ENCODE results near the gene PID1.

The PID1 gene

DNA sequence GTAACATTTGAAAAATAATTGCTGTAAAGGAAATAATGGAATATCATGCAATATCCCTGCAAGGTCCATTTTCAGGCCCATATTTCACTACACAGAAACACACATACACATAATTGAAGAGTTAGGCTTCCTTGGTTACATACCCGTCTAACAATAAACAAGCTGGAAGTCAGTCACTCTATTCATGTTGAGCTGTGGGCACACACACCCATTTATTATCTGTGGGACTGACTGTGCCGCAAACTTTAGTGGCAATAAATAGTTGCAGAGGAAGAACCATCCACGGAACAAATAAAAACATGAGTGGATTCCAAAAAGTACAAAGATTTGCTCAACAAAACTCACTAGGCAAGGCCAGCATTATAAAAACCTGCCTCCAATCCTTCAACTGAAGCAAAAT, 24.8 kb downstream of the PID1 start:
- H3K4me1 Mint-ChIP-seq (ENCODE audit: low read depth), result no peaks in the 10 kb centered on the region

DNA sequence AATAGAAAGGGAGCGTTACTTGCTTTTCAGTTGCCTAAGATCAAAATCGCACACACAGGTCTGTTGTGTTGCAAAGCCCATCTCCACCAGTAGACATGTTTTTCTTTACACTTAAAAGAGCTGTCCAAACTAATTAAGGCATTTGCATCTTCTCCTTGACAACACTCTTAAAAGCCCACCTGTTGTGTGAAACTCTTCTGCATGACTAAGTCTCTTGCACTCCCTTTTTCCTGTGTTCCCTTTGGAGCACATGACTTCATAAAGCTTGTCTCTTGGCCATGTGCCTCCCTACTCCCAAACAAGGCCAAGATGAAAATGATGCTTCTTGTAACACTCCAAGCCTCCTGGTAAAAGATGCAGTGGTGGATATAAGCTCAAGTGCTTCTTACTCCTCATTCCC, 26.1 kb downstream of the PID1 start:
- no peak overlapping the region for H3K27ac Mint-ChIP-seq
- H3K9me3 Mint-ChIP-seq, result peaks cover 15% of the 10 kb centered on the region
- H3K27me3 Mint-ChIP-seq (ENCODE audit: low read depth), result no peaks in the 10 kb centered on the region
- H3K4me3 Mint-ChIP-seq, result no peak overlapping the region
- H3K4me1 Mint-ChIP-seq (ENCODE audit: low read depth), result no peaks in the 10 kb centered on the region
- no peak for DNase-seq (ENCODE audit: low spot score)
- no peaks in the 10 kb centered on the region for H3K36me3 Mint-ChIP-seq (ENCODE audit: low read depth)

More for the DNA sequence above, 24.8 kb downstream of the PID1 start:
- no peak for DNase-seq (ENCODE audit: low spot score)
- Mint-ChIP-seq H3K27me3 (ENCODE audit: low read depth) (no peaks in the 10 kb centered on the region), H3K36me3 (ENCODE audit: low read depth) (no peaks in the 10 kb centered on the region), H3K27ac (no peak overlapping the region), H3K9me3 (peaks cover 14% of the 10 kb centered on the region), H3K4me3 (no peak overlapping the region)

DNA sequence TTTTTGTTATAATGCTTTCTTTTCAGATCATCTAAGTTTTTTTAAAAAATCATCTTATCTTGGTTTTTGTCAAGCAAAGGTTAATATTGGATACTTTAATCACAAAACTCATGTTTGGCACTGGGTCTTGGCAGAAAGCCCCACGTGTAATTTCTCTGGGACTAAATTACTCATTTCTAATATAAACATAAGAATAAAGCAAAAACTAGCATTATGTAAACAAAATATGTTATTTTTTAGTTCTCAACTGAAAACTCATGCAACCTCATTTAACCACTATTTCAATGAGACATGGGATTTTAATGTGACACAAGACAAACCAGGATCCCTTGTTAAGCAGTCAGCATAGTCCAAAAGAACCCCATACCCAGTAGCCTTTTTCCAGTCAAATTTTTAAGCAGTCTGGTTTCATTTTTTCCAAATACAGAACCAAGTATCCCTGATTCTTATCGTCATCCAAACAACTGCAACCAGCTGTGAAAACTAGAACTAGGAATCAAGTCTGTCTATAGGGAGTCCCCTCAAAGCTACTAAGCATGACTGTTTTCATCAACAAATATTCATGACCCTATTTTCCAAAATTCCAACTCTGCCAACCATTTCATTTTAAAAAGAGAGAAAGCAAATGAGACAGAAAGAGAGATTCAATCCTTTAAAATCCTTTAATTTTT, 27.1 kb downstream of the PID1 start:
- Mint-ChIP-seq H3K27me3 (ENCODE audit: low read depth) (no peaks in the 10 kb centered on the region), H3K27ac (no peak overlapping the region), H3K9me3 (peaks cover 15% of the 10 kb centered on the region), H3K36me3 (ENCODE audit: low read depth) (no peaks in the 10 kb centered on the region), H3K4me1 (ENCODE audit: low read depth) (no peaks in the 10 kb centered on the region), H3K4me3 (no peak overlapping the region)
- no peak for DNase-seq (ENCODE audit: low spot score)

DNA sequence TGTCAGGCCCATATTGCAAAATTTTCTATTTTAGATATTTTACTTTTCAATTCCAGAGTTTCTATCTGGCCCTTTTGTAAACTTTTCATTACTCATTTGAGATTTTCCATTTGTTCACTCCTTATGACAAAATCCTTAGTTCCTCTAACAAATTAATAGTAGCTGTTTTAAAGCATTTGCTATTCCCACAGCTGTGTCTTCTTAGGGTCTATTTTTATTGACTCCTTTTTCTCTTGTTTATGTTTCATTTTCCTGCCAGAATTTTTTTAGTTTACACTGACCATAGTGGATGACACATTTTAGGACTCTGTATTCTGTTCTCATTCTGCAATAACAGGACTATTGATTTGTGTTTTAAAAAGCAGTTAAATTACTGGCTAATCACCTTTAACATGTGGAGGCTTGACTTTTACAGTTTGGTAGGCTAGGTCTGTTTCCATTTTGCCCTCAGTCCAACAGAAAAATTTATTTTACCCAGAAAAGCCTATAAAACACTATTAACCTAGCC, 30.0 kb downstream of the PID1 start:
- H3K27ac Mint-ChIP-seq, result no peak overlapping the region
- peaks cover 15% of the 10 kb centered on the region for H3K9me3 Mint-ChIP-seq
- no peaks in the 10 kb centered on the region for H3K27me3 Mint-ChIP-seq (ENCODE audit: low read depth)

DNA sequence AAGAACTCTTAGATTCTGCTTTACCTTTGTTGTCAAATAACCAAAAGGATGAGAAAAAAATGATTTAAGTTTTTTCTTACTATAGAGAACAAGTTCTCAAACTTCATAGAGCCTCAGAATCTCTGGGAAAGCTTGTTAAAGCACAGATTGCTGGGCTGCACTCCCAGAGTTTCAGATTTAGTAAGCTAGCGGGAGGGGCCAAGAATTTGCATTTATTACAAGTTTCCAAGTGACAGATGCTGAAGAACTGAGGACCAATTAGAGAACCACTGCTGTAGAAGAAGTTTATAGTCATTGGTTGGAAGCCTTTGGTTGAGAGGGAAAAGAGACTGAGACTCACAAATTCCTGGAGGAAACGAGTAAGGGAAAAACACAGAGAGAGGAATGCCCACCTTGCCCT, 32.1 kb downstream of the PID1 start:
- Mint-ChIP-seq H3K4me3 (no peak overlapping the region), H3K4me1 (ENCODE audit: low read depth) (no peaks in the 10 kb centered on the region), H3K9me3 (peaks cover 15% of the 10 kb centered on the region), H3K27me3 (ENCODE audit: low read depth) (no peaks in the 10 kb centered on the region), H3K36me3 (ENCODE audit: low read depth) (no peaks in the 10 kb centered on the region), H3K27ac (no peak overlapping the region)
- DNase-seq (ENCODE audit: low spot score), result no peak

More for the DNA sequence above, 30.0 kb downstream of the PID1 start:
- no peaks in the 10 kb centered on the region for H3K4me1 Mint-ChIP-seq (ENCODE audit: low read depth)
- no peak overlapping the region for H3K4me3 Mint-ChIP-seq
- H3K36me3 Mint-ChIP-seq (ENCODE audit: low read depth), result no peaks in the 10 kb centered on the region
- no peak for DNase-seq (ENCODE audit: low spot score)

DNA sequence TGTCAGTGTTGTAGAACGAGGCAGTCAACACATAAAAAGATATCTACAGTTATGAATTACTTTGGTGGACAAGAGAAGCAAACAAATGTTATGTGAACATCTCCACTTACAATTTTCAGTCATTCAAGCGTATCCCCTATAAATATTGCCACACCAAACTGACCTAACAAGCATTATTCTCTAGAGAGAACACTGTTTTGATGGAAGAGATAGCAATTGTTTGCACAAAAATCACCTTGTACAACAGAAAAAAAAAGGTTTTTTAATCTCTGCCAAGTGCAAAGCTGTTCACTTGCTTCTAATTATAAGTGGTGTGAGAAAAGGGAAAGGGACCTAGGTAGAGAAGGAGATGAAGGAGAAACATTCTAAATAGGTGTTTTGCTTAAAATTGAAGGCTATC, 33.8 kb downstream of the PID1 start:
- Mint-ChIP-seq H3K27ac (no peak overlapping the region), H3K4me3 (no peak overlapping the region), H3K27me3 (ENCODE audit: low read depth) (no peaks in the 10 kb centered on the region), H3K9me3 (peaks cover 7% of the 10 kb centered on the region), H3K4me1 (ENCODE audit: low read depth) (no peaks in the 10 kb centered on the region), H3K36me3 (ENCODE audit: low read depth) (no peaks in the 10 kb centered on the region)
- no peak for DNase-seq (ENCODE audit: low spot score)

GRCh38 chr2:229235131-229235914, 35.8 kb downstream of the PID1 start:
- no peak for DNase-seq (ENCODE audit: low spot score)
- no peaks in the 10 kb centered on the region for H3K4me1 Mint-ChIP-seq (ENCODE audit: low read depth)
- no peaks in the 10 kb centered on the region for H3K27me3 Mint-ChIP-seq (ENCODE audit: low read depth)
- no peak overlapping the region for H3K4me3 Mint-ChIP-seq
- H3K9me3 Mint-ChIP-seq, result no peaks in the 10 kb centered on the region
- H3K36me3 Mint-ChIP-seq (ENCODE audit: low read depth), result no peaks in the 10 kb centered on the region
- H3K27ac Mint-ChIP-seq, result no peak overlapping the region

DNA sequence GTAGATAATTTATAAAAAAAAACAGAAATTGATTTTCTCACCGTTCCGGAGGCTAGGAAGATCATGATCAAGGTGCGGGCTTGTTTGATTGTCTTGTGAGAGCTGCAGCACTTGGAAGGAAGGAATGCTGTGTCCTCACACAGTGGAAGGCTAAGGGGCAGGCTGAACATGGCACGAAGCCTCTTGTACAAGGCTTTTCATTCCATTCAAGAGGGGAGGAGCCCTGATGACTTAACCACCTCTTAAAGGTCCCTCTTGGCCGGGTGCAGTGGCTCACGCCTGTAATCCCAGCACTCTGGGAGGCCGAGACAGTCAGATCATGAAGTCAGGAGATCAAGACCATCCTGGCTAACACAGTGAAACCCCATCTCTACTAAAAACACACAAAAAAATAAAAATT, 39.2 kb downstream of the PID1 start:
- H3K4me1 Mint-ChIP-seq (ENCODE audit: low read depth), result no peaks in the 10 kb centered on the region
- DNase-seq (ENCODE audit: low spot score), result no peak

GRCh38 chr2:229231328-229231868, 39.7 kb downstream of the PID1 start:
- H3K27me3 Mint-ChIP-seq (ENCODE audit: low read depth), result no peaks in the 10 kb centered on the region
- no peak overlapping the region for H3K4me3 Mint-ChIP-seq
- no peaks in the 10 kb centered on the region for H3K36me3 Mint-ChIP-seq (ENCODE audit: low read depth)
- H3K9me3 Mint-ChIP-seq, result no peaks in the 10 kb centered on the region
- H3K27ac Mint-ChIP-seq, result no peak overlapping the region
- H3K4me1 Mint-ChIP-seq (ENCODE audit: low read depth), result no peaks in the 10 kb centered on the region
- DNase-seq (ENCODE audit: low spot score), result no peak

More for the DNA sequence above, 39.2 kb downstream of the PID1 start:
- H3K27me3 Mint-ChIP-seq (ENCODE audit: low read depth), result no peaks in the 10 kb centered on the region
- no peaks in the 10 kb centered on the region for H3K36me3 Mint-ChIP-seq (ENCODE audit: low read depth)
- no peaks in the 10 kb centered on the region for H3K9me3 Mint-ChIP-seq
- no peak overlapping the region for H3K4me3 Mint-ChIP-seq
- H3K27ac Mint-ChIP-seq, result no peak overlapping the region

DNA sequence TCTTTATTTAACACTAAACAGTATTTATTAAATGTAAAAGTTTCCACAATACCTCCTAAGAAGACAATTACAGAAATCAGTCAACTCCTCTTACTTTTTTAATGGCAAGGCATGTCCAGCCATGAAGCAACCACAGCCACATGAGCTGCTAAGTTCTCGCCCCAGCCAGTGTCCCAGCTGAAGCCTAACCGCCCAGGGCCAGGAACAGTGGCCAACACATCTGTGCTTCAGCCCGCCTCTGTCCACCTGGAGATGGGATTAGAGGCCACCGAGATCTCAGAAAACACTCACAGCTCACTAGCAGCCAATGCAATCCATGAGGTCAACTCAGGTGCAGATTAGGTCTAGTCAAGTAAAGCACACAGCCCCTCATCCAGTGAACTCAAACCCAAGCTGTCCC, 40.2 kb downstream of the PID1 start:
- Mint-ChIP-seq H3K27me3 (ENCODE audit: low read depth) (no peaks in the 10 kb centered on the region), H3K4me1 (ENCODE audit: low read depth) (no peaks in the 10 kb centered on the region), H3K27ac (no peak overlapping the region), H3K4me3 (no peak overlapping the region), H3K9me3 (no peaks in the 10 kb centered on the region), H3K36me3 (ENCODE audit: low read depth) (no peaks in the 10 kb centered on the region)
- DNase-seq (ENCODE audit: low spot score), result no peak

GRCh38 chr2:229230256-229230655, 40.8 kb downstream of the PID1 start:
- Mint-ChIP-seq H3K36me3 (ENCODE audit: low read depth) (no peaks in the 10 kb centered on the region), H3K4me1 (ENCODE audit: low read depth) (no peaks in the 10 kb centered on the region), H3K9me3 (no peaks in the 10 kb centered on the region), H3K27me3 (ENCODE audit: low read depth) (no peaks in the 10 kb centered on the region), H3K4me3 (no peak overlapping the region), H3K27ac (no peak overlapping the region)
- no peak for DNase-seq (ENCODE audit: low spot score)

DNA sequence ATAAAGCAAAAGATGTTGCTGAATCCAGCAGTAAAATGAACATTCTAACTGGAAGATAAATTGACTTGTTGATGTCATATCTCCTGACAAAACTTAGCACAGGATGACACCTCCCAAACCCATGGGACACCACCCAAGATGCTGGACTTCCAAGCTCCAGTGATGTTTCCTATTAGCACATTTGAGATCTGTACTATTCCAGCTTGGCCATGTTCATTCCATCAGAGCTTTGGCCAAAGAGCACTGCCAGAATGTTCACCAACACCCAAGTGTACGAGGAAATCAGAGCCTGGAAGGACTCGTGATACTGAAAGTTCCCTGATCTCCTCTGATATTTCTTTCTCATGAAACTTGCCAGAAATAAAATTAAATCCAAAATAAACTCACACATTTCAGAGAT, 44.7 kb downstream of the PID1 start:
- no peaks in the 10 kb centered on the region for H3K4me1 Mint-ChIP-seq (ENCODE audit: low read depth)
- H3K27me3 Mint-ChIP-seq (ENCODE audit: low read depth), result no peaks in the 10 kb centered on the region
- H3K27ac Mint-ChIP-seq, result no peak overlapping the region
- H3K4me3 Mint-ChIP-seq, result no peak overlapping the region
- DNase-seq (ENCODE audit: low spot score), result no peak
- H3K9me3 Mint-ChIP-seq, result peaks cover 2% of the 10 kb centered on the region
- H3K36me3 Mint-ChIP-seq (ENCODE audit: low read depth), result no peaks in the 10 kb centered on the region

GRCh38 chr2:229223107-229223506, 48.0 kb downstream of the PID1 start:
- H3K27ac Mint-ChIP-seq, result no peak overlapping the region
- no peaks in the 10 kb centered on the region for H3K27me3 Mint-ChIP-seq (ENCODE audit: low read depth)
- H3K9me3 Mint-ChIP-seq, result peaks cover 5% of the 10 kb centered on the region
- no peaks in the 10 kb centered on the region for H3K36me3 Mint-ChIP-seq (ENCODE audit: low read depth)
- H3K4me3 Mint-ChIP-seq, result no peak overlapping the region
- DNase-seq (ENCODE audit: low spot score), result no peak
- H3K4me1 Mint-ChIP-seq (ENCODE audit: low read depth), result no peaks in the 10 kb centered on the region

- Mint-ChIP-seq H3K27me3 (ENCODE audit: low read depth) (no peaks in the 10 kb centered on the region), H3K36me3 (ENCODE audit: low read depth) (no peaks in the 10 kb centered on the region), H3K4me1 (ENCODE audit: low read depth) (no peaks in the 10 kb centered on the region), H3K4me3 (no peak overlapping the region), H3K9me3 (peaks cover 5% of the 10 kb centered on the region), H3K27ac (no peak overlapping the region)
- DNase-seq (ENCODE audit: low spot score), result no peak
Measured at GRCh38 chr2:229221641-229222040, 49.4 kb downstream of the PID1 start.
